GM18873 (cell line): Measurements from ENCODE around the gene TCEA2.

ENCODE experiments used
- ATAC-seq: cut with Tn5 transposase; IDR thresholded peaks from one replicate; pipeline ENCODE4 v1.9.1; 2021; ENCODE audit warnings: mild to moderate bottlenecking, moderate library complexity, moderate number of reproducible peaks; ENCODE audit not compliant: unreplicated experiment, low FRiP score

The TCEA2 gene

GRCh38 chr20:64119301-64119680 is 56.3 kb downstream of the TCEA2 start:
- ATAC-seq, result no peak

DNA sequence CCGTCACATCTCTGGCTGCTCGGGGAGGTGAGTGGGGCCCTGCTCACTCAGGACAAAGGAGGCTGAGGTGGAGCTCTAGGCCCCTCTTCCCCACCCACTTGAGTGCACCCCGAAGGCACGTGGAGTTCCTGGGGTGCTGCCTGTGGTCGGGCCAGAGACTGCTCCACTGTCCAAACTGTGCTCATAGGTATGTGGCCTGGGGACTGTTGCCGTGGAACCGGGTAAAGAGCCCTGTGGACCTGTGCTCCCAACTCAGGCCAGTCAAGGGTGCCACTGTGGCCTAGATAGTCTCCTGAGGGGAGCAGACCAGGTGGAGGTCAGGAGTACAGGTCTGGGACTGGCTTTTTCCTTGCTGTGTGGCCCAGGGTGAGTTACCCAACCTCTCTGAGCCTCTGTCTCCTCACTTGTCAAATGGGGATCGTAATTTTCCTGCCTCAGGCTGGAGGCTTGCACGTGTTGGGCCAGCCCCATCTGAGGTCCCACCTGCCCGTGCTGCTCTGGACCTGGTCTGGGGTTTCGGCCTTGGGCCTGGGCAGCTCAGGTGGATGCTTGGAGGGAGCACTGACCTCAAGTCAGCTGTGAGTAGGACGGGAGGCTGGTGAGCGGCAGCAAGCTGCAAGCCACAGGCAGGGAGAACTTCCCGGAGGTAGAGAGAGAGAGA is 56.8 kb downstream of the TCEA2 start:
- ATAC-seq, result no peak

- ATAC-seq, result no peak
Measured at GRCh38 chr20:64121586-64121985, 58.6 kb downstream of the TCEA2 start.
